Mesenchymal stem cell (in vitro differentiated cells and primary cell): ENCODE measurements around the gene CASKIN2.

Experiments used
- DNase-seq: peaks from one replicate; pipeline ENCODE4 v3.0.0-alpha.2; 2013
- H2AFZ ChIP-seq: one replicate; pipeline ENCODE4 v1.6.1; 2013; ENCODE audit warnings: low read depth, mild to moderate bottlenecking, control low read depth, inconsistent platforms, low read length, moderate library complexity
- H2AK5ac ChIP-seq: 2 replicates; pipeline ENCODE4 v1.6.1; 2013; ENCODE audit warnings: low read length, moderate library complexity, mild to moderate bottlenecking, inconsistent platforms; ENCODE audit not compliant: severe bottlenecking
- H2BK120ac ChIP-seq: one replicate; pipeline ENCODE4 v1.6.1; 2013; ENCODE audit warnings: low read depth, mild to moderate bottlenecking, inconsistent platforms, low read length, moderate library complexity
- H2BK12ac ChIP-seq, 2 experiments: one replicate each; pipeline ENCODE4 v1.6.1; 2013; ENCODE audit warnings: inconsistent platforms in 2 of 2, low read length in 2 of 2, mild to moderate bottlenecking in 2 of 2, moderate library complexity in 2 of 2, control low read depth in 1 of 2
- H2BK15ac ChIP-seq: one replicate; pipeline ENCODE4 v1.6.1; 2013; ENCODE audit warnings: mild to moderate bottlenecking, low read depth, inconsistent platforms; ENCODE audit not compliant: poor library complexity, severe bottlenecking
- H2BK5ac ChIP-seq: 2 replicates; pipeline ENCODE4 v1.6.1; 2013; ENCODE audit warnings: low read depth, mild to moderate bottlenecking, low read length, control low read depth, inconsistent platforms; ENCODE audit not compliant: poor library complexity, severe bottlenecking
- H3K14ac ChIP-seq, 2 experiments: one replicate each; pipeline ENCODE4 v1.6.1; 2013; ENCODE audit warnings: inconsistent platforms in 2 of 2, low read length in 2 of 2, control low read depth in 1 of 2, mild to moderate bottlenecking in 1 of 2, moderate library complexity in 1 of 2
- H3K18ac ChIP-seq, 2 experiments: one replicate each; pipeline ENCODE4 v1.6.1; 2013; ENCODE audit warnings: inconsistent platforms in 2 of 2, low read length in 2 of 2, control low read depth in 1 of 2, low read depth in 1 of 2, mild to moderate bottlenecking in 1 of 2
- H3K23ac ChIP-seq, 2 experiments: one replicate each; pipeline ENCODE4 v1.6.1; 2013; ENCODE audit warnings: inconsistent platforms in 2 of 2, low read length in 2 of 2, mild to moderate bottlenecking in 2 of 2, moderate library complexity in 2 of 2, control low read depth in 1 of 2
- H3K27ac ChIP-seq: 2 replicates; pipeline ENCODE4 v1.5.1; 2013; ENCODE audit warnings: mild to moderate bottlenecking, moderate library complexity, low read length, control low read depth, inconsistent platforms; ENCODE audit not compliant: poor library complexity, severe bottlenecking
- H3K27me3 ChIP-seq, 2 experiments: 2 replicates each; pipeline versions ENCODE4 v1.6.1 to v1.7.0; 2013; ENCODE audit warnings: low read length in 2 of 2, mild to moderate bottlenecking in 2 of 2, moderate library complexity in 2 of 2, control low read depth in 1 of 2, inconsistent platforms in 1 of 2; ENCODE audit not compliant: control insufficient read depth in 1 of 2, insufficient read depth in 1 of 2
- H3K36me3 ChIP-seq, 2 experiments: 2 replicates each; pipeline versions ENCODE4 v1.6.1 to v1.7.0; 2013; ENCODE audit warnings: low read length in 2 of 2, control low read depth in 1 of 2, inconsistent platforms in 1 of 2, low read depth in 1 of 2, mild to moderate bottlenecking in 1 of 2; ENCODE audit not compliant: insufficient read depth in 2 of 2, control insufficient read depth in 1 of 2
- H3K4ac ChIP-seq, 2 experiments: one replicate each; pipeline ENCODE4 v1.6.1; 2013; ENCODE audit warnings: inconsistent platforms in 2 of 2, low read length in 2 of 2, mild to moderate bottlenecking in 2 of 2, moderate library complexity in 2 of 2, control low read depth in 1 of 2, low read depth in 1 of 2
- H3K4me1 ChIP-seq: 2 replicates; pipeline ENCODE4 v1.6.1; 2013; ENCODE audit warnings: low read depth, low read length, control low read depth; ENCODE audit not compliant: control insufficient read depth, insufficient read depth
- H3K4me2 ChIP-seq: 2 replicates; pipeline ENCODE4 v1.6.1; 2013; ENCODE audit warnings: low read length, mild to moderate bottlenecking, inconsistent platforms; ENCODE audit not compliant: poor library complexity, severe bottlenecking
- H3K4me3 ChIP-seq, 2 experiments: 2 replicates each; pipeline versions ENCODE4 v1.5.1 to v1.7.0; 2013; ENCODE audit warnings: low read length in 2 of 2, mild to moderate bottlenecking in 2 of 2, control low read depth in 1 of 2, low read depth in 1 of 2; ENCODE audit not compliant: insufficient read depth in 1 of 2
- H3K79me1 ChIP-seq: replicated peaks from 2 replicates; pipeline ENCODE4 v1.6.1; 2013; ENCODE audit warnings: mild to moderate bottlenecking, control low read depth, low read length, inconsistent platforms; ENCODE audit not compliant: poor library complexity, severe bottlenecking
- H3K9ac ChIP-seq: 2 replicates; pipeline ENCODE4 v1.7.0; 2013; ENCODE audit warnings: mild to moderate bottlenecking, low read length, moderate library complexity
- H3K9me3 ChIP-seq: 2 replicates; pipeline ENCODE4 v1.7.0; 2013; ENCODE audit warnings: mild to moderate bottlenecking, low read length; ENCODE audit not compliant: control insufficient read depth
- H4K8ac ChIP-seq: one replicate; pipeline ENCODE4 v1.6.1; 2013; ENCODE audit warnings: inconsistent platforms, mild to moderate bottlenecking, low read length, moderate library complexity
- H4K91ac ChIP-seq: one replicate; pipeline ENCODE4 v1.6.1; 2013; ENCODE audit warnings: mild to moderate bottlenecking, low read length, inconsistent platforms
- WGBS: methylation state at CpG from one replicate; pipeline ENCODE4 v1.1.7; 2013; ENCODE audit warnings: mixed read lengths; 5-methylcytosine and 5-hydroxymethylcytosine counted together

CASKIN2 gene

GRCh38 chr17:75489511-75489955 lies 25.8 kb downstream of the CASKIN2 start:
- Histone ChIP-seq H4K8ac (no peak overlapping the region), H3K14ac (no peak overlapping the region), H2AFZ (no peak overlapping the region), H3K4me3 (no peak overlapping the region), H3K4ac (no peak overlapping the region), H3K4me2 (no peak overlapping the region), H3K23ac (no peak overlapping the region), H3K4me1 (peaks cover 10% of the 10 kb centered on the region), H4K91ac (no peak overlapping the region), H2BK5ac (no peak overlapping the region), H3K79me1 (peaks cover 13% of the 10 kb centered on the region), H3K27ac (no peak overlapping the region), H2BK15ac (no peak overlapping the region), H2BK120ac (no peak overlapping the region), H2BK12ac (no peak overlapping the region), H3K18ac (no peak overlapping the region), H2AK5ac (no peak overlapping the region), H3K27me3 (no peaks in the 10 kb centered on the region), H3K36me3 (peaks cover 33 to 84% of the 10 kb centered on the region in 2 experiments), H3K9ac (no peak overlapping the region), H3K9me3 (no peaks in the 10 kb centered on the region)
- WGBS: 89% methylated on average over 14 of the region's 14 CpGs
- no peak for DNase-seq

DNA sequence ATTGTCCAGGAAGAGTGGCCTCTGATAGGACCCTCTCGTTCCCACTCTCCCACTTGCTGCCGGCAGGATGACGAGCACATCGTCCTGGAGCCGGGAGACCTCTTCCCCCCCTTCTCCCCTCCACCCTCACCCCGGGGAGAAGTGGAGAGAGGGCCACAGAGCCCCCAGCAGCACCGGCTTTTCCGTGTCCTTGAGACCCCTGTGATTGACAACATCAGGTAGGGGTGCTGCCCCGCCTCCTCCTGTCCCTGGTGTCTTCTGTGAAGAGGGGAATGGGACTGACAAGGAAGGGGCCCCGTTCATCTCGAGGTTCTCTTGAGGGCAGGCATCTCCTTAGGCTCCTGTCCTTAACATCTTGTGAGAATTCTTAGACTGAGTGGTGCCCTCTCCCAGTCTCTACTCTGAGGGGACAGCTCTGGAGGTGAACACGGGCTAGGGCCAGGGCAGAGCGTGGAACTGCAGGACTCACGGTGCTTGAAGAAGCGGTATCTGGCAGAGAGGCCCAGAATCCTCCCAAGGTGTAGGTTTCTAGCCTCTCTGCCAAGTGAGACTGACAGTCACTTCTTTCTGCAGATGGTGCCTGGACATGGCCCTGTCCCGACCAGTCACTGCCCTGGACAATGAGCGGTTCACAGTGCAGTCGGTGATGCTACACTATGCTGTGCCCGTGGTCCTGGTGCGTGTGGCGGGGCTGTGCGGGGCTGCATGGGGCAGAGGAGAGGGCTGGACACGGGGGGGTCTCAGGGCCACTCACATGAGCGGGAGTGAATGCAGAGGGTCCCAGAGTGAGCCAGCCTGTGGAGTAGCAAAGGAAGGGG lies 26.4 kb downstream of the CASKIN2 start:
- H2BK12ac ChIP-seq: no peak overlapping the region
- DNase-seq: no peak
- no peak overlapping the region for H4K8ac ChIP-seq
- no peak overlapping the region for H3K14ac ChIP-seq
- no peak overlapping the region for H2BK120ac ChIP-seq
- H3K4me3 ChIP-seq: no peak overlapping the region
- H3K18ac ChIP-seq: no peak overlapping the region
- no peak overlapping the region for H3K9ac ChIP-seq
- H2BK5ac ChIP-seq: no peak overlapping the region
- no peaks in the 10 kb centered on the region for H3K27me3 ChIP-seq
- H3K79me1 ChIP-seq: peaks cover 16% of the 10 kb centered on the region
- peaks cover 26 to 78% of the 10 kb centered on the region in 2 experiments for H3K36me3 ChIP-seq
- H2BK15ac ChIP-seq: no peak overlapping the region
- H4K91ac ChIP-seq: no peak overlapping the region
- H3K4me1 ChIP-seq: peaks cover 10% of the 10 kb centered on the region
- no peak overlapping the region for H2AK5ac ChIP-seq
- 95% methylated on average over 24 of the region's 24 CpGs for WGBS
- H3K9me3 ChIP-seq: no peaks in the 10 kb centered on the region
- no peak overlapping the region for H2AFZ ChIP-seq
- no peak overlapping the region for H3K23ac ChIP-seq
- no peak overlapping the region for H3K4ac ChIP-seq
- no peak overlapping the region for H3K27ac ChIP-seq
- H3K4me2 ChIP-seq: no peak overlapping the region

GRCh38 chr17:75487351-75488070 lies 27.8 kb downstream of the CASKIN2 start:
- Histone ChIP-seq H3K4me1 (peaks cover 10% of the 10 kb centered on the region), H2AFZ (no peak overlapping the region), H3K4me2 (no peak overlapping the region), H3K79me1 (peaks cover 26% of the 10 kb centered on the region), H3K23ac (no peak overlapping the region), H2BK12ac (no peak overlapping the region), H3K9ac (no peak overlapping the region), H3K18ac (no peak overlapping the region), H3K9me3 (no peaks in the 10 kb centered on the region), H2BK120ac (no peak overlapping the region), H3K27ac (no peak overlapping the region), H3K36me3 (peaks cover 14 to 69% of the 10 kb centered on the region in 2 experiments), H3K4me3 (no peak overlapping the region), H3K14ac (no peak overlapping the region), H4K8ac (no peak overlapping the region), H4K91ac (no peak overlapping the region), H3K4ac (no peak overlapping the region), H3K27me3 (no peaks in the 10 kb centered on the region), H2AK5ac (no peak overlapping the region), H2BK15ac (no peak overlapping the region), H2BK5ac (no peak overlapping the region)
- DNase-seq: peak; percentile 4
- 91% methylated on average over 12 of the region's 12 CpGs for WGBS

DNA sequence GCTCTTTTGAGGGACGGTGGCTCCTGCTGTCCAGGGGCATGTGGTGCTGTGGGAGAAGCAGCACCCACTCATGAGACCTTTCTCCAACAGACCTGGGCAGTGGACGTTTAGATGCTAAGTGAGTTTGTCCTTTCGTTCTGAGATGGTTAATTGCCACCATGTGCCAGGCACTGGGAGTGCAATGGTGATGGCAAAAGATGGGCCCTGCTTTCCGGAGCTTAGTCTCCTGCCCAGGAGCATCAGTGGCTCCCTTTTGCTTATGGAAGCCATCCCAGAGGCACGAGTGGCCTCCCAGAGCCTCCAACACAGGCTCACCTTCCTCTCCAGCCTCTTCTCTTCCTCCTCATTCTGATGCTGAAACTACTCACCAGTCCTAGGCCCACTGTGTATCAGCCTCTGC lies 28.4 kb downstream of the CASKIN2 start:
- H2BK15ac ChIP-seq: no peak overlapping the region
- no peak overlapping the region for H3K27ac ChIP-seq
- no peak overlapping the region for H3K14ac ChIP-seq
- H3K18ac ChIP-seq: no peak overlapping the region
- no peak overlapping the region for H2AK5ac ChIP-seq
- H3K36me3 ChIP-seq: peaks cover 8 to 64% of the 10 kb centered on the region in 2 experiments
- WGBS: 89% methylated on average over 5 of the region's 5 CpGs
- no peak overlapping the region for H4K91ac ChIP-seq
- H3K27me3 ChIP-seq: no peaks in the 10 kb centered on the region
- H2BK120ac ChIP-seq: no peak overlapping the region
- no peak overlapping the region for H2AFZ ChIP-seq
- no peak for DNase-seq
- no peak overlapping the region for H4K8ac ChIP-seq
- peaks cover 27% of the 10 kb centered on the region for H3K79me1 ChIP-seq
- H3K4me3 ChIP-seq: no peak overlapping the region
- H3K4me1 ChIP-seq: peaks cover 10% of the 10 kb centered on the region
- no peak overlapping the region for H3K23ac ChIP-seq
- no peak overlapping the region for H3K4ac ChIP-seq
- no peaks in the 10 kb centered on the region for H3K9me3 ChIP-seq
- no peak overlapping the region for H2BK5ac ChIP-seq
- no peak overlapping the region for H2BK12ac ChIP-seq
- H3K9ac ChIP-seq: no peak overlapping the region
- no peak overlapping the region for H3K4me2 ChIP-seq
